Tibial artery (tissue), 4 donors: ENCODE data around the gene SLX9.
A peak's percentile ranks its signal among the peaks of the same experiment; 100 is the strongest.
"Not testable (repeated sequence)": the region's sequence is repeated elsewhere in the genome, so short reads cannot be mapped to it uniquely, and the experiment has no call there.

Experiments
- DNase-seq, 2 donors: peaks; one replicate each; pipeline ENCODE4 v3.0.0-alpha.2; 2019
- H3K27ac ChIP-seq, 2 donors: fragments of 200-600 bp; sonication (generic) in 1 of 2; 1 replicate in 1 of 2; 2 replicates in 1 of 2; pipeline ENCODE4 v1.5.1; 2018 to 2019; ENCODE audit warnings: mild to moderate bottlenecking in 1 of 2
- H3K27me3 ChIP-seq, 2 donors: fragments of 200-600 bp; sonication (generic) in 1 of 2; one replicate each; pipeline versions ENCODE4 v1.5.1 to v1.6.0; 2016 to 2019
- H3K36me3 ChIP-seq, 3 donors: fragments of 200-600 bp; sonication (generic) in 2 of 3; one replicate each; pipeline ENCODE4 v1.5.1; 2016 to 2019; ENCODE audit warnings: mild to moderate bottlenecking in 2 of 3
- H3K4me1 ChIP-seq, 4 donors: fragments of 200-600 bp; sonication (generic) in 2 of 4; 1 replicate in 3 of 4; 2 replicates in 1 of 4; pipeline ENCODE4 v1.5.1; 2016 to 2019
- H3K4me3 ChIP-seq, 2 donors: fragments of 200-600 bp; sonication (generic) in 1 of 2; 1 replicate in 1 of 2; 2 replicates in 1 of 2; pipeline ENCODE4 v1.5.1; 2018 to 2019; ENCODE audit warnings: mild to moderate bottlenecking in 2 of 2
- H3K9me3 ChIP-seq, 3 donors: fragments of 200-600 bp; sonication (generic) in 1 of 3; one replicate each; pipeline ENCODE4 v1.5.1; 2016 to 2019
- intact Hi-C: fragments of 100-400 bp; cut with DNase I; formaldehyde crosslinking; loops from one replicate; pipeline ENCODE4 v1.15.0; 2023; ENCODE audit warnings: low total_unique reads
- TF ChIP-seq, protein P1 (sequence below), 2 experiments: fragments of 200-600 bp in 1 of 2; fragments of 450-650 bp in 1 of 2; IDR thresholded peaks; one replicate each; pipeline ENCODE4 v1.5.1; 2017 to 2019; ENCODE audit warnings: antibody characterized with exemption in 2 of 2, mild to moderate bottlenecking in 1 of 2, moderate library complexity in 1 of 2

Gene SLX9

DNA sequence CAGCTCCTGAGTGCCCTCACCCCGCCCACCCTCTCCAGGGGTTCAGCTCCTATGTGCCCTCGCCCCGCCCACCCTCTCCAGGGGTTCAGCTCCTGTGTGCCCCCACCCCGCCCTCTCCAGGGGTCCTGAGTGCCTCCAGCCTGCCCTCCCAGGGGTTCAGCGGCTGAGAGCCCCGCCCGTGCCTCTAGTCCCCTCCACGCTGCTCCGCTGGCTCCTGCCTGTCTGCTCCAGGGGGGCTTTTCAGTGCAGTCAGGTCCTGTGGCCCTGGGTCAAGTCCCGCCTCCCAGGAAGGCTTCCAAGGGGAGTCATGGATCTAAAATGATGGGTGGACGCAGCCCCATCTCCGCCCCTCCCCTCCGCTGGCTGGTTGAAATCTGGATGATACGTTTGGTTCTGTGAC lies 33.8 kb downstream of the SLX9 start:
- Histone ChIP-seq H3K4me3 (peak overlapping the region in 1 of 2 donors; percentile 18), H3K36me3 (peaks cover 26 to 72% (median 32%) of the 10 kb centered on the region in 3 donors), H3K27me3 (no peaks in the 10 kb centered on the region), H3K4me1 (peaks cover 0 to 91% (median 54%) of the 10 kb centered on the region in 4 donors), H3K9me3 (no peaks in the 10 kb centered on the region), H3K27ac (peak overlapping the region; percentile 93 to 96)
- intact Hi-C loops: loop anchor here (5.0 kb wide), 1 partner anchor 64 kb away; no protein-coding TSS in a partner anchor
- DNase-seq: peak in 1 of 2 donors; percentile 88
- TF ChIP-seq, protein P1, sequence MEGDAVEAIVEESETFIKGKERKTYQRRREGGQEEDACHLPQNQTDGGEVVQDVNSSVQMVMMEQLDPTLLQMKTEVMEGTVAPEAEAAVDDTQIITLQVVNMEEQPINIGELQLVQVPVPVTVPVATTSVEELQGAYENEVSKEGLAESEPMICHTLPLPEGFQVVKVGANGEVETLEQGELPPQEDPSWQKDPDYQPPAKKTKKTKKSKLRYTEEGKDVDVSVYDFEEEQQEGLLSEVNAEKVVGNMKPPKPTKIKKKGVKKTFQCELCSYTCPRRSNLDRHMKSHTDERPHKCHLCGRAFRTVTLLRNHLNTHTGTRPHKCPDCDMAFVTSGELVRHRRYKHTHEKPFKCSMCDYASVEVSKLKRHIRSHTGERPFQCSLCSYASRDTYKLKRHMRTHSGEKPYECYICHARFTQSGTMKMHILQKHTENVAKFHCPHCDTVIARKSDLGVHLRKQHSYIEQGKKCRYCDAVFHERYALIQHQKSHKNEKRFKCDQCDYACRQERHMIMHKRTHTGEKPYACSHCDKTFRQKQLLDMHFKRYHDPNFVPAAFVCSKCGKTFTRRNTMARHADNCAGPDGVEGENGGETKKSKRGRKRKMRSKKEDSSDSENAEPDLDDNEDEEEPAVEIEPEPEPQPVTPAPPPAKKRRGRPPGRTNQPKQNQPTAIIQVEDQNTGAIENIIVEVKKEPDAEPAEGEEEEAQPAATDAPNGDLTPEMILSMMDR (IDR thresholded peaks at IDR 0.05): no peak

DNA sequence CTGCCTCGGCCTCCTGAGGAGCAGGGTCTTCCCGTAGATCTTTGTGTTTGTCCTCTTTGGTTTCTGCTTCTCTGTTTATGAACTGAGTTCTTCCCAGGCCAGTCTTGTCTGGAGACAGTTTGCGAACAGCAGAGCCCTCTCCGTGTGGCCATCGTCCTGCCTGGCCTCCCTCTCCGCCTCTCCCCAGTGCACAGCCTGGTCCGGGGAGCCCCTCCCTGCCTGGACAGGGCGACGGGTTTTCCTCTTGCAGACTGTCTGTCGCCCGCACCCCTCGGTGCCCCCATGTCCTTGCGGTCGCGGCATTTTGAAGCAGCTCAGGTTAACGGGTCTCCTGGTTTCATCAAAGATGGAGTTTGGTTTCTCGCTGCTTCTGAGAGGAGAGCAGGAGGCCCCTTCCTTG lies 34.8 kb downstream of the SLX9 start:
- intact Hi-C loops: loop anchor here (5.0 kb wide), 1 partner anchor 63 kb away; no protein-coding TSS in a partner anchor
- H3K9me3 ChIP-seq: no peaks in the 10 kb centered on the region
- DNase-seq: no peak
- peak overlapping the region; percentile 93 to 96 for H3K27ac ChIP-seq
- TF ChIP-seq, protein P1 (IDR thresholded peaks at IDR 0.05): no peak
- H3K4me1 ChIP-seq: peaks cover 0 to 88% (median 53%) of the 10 kb centered on the region in 4 donors
- peak overlapping the region in 1 of 2 donors; percentile 18 for H3K4me3 ChIP-seq
- H3K27me3 ChIP-seq: no peaks in the 10 kb centered on the region
- peaks cover 26 to 65% (median 38%) of the 10 kb centered on the region in 3 donors for H3K36me3 ChIP-seq

DNA sequence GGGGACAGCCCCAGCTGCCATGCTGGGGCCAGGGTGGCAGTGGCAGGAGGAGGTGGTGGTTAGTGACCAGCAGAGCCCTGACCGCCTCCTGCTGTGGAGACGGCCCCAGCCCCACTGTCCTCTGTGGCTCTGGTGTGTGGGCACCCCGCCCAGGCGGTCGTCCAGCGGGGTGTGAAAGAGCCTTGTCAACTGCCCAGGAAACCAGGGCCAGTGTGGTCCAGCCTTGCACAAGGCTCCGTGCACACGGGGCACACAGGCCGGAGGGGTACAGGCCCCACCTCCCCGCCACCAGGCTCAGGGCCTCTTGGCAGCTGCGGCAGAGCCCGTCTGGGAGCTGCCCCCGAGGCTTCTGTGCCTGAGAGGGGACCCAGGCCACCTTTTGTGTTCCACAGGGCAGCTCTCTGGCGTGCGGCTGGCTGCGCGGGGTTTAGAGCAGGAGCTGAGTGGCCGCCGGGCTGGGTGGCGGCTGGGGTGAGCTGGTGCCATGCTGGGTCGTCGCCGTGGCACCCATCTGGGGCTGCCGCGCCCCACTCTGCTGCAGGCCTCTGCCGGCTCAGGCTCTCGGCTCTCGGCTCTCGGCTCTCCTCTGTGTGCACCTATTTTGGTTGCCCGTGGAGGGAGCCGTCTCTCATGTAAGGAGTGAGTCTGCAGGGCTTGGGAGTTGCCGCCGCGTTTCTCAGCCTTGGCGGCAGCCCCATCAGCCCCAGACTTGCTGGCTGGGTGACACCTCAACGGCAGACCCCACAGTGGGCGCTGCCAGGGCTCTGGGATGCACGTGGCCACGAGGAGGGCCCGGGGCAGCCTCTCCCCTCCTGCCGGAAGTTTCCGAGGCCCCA lies 36.1 kb downstream of the SLX9 start:
- Histone ChIP-seq H3K36me3 (peaks cover 26 to 54% (median 38%) of the 10 kb centered on the region in 3 donors), H3K4me1 (peaks cover 0 to 88% (median 51%) of the 10 kb centered on the region in 4 donors), H3K4me3 (no peak overlapping the region), H3K9me3 (no peaks in the 10 kb centered on the region), H3K27ac (peak overlapping the region; percentile 93 to 96), H3K27me3 (no peaks in the 10 kb centered on the region)
- TF ChIP-seq, protein P1 (IDR thresholded peaks at IDR 0.05): no peak
- intact Hi-C loops: no loop called here
- no peak for DNase-seq

DNA sequence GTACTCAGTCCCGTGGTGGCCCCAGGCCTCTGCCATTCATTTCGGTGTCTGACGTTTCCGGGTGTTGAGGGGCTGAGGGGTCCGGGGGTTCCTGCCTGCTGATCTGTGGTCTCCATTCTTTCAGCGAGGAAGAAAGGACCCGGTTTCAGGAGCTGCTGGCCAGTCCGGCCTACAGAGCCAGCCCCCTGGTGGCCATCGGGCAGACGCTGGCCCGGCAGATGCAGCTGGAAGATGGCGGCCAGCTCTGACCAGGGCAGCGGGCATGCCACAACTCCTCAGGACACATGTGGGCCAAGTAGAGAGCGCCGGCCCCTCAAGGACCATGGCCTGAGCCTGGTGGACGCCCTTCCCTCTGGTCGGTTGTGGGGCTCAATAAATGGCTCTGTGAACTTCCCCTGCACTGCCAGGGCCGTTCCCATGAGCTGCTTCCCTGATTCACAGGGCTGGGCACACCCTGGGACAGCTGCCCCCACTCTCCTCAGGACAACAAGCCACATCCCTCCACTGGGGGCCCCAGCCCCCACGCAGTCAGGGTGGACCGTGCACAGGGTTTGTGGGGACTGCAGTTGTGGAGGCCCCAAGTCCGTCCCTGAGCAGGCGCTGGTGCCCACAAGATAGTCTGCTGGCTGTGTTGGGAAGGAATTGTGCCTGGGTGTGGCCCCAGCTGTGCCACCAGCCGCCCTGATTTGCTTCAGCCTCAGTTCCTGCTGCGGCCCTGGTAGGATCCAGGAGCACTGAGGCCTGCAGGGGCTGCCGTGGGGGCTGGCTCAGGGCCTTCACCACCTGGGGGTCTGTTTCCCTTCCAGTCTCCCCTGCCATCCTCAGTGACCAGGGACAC lies 36.9 kb downstream of the SLX9 start:
- intact Hi-C loops, H3K9me3 ChIP-seq, H3K4me3 ChIP-seq, DNase-seq, H3K27me3 ChIP-seq: not testable (repeated sequence)
- Histone ChIP-seq H3K36me3 (peaks cover 26 to 51% (median 38%) of the 10 kb centered on the region in 3 donors), H3K27ac (peak overlapping the region; percentile 93 to 96), H3K4me1 (peaks cover 0 to 84% (median 45%) of the 10 kb centered on the region in 4 donors)
- TF ChIP-seq, protein P1 (IDR thresholded peaks at IDR 0.05): peak in 1 of 2 experiments; percentile 15

DNA sequence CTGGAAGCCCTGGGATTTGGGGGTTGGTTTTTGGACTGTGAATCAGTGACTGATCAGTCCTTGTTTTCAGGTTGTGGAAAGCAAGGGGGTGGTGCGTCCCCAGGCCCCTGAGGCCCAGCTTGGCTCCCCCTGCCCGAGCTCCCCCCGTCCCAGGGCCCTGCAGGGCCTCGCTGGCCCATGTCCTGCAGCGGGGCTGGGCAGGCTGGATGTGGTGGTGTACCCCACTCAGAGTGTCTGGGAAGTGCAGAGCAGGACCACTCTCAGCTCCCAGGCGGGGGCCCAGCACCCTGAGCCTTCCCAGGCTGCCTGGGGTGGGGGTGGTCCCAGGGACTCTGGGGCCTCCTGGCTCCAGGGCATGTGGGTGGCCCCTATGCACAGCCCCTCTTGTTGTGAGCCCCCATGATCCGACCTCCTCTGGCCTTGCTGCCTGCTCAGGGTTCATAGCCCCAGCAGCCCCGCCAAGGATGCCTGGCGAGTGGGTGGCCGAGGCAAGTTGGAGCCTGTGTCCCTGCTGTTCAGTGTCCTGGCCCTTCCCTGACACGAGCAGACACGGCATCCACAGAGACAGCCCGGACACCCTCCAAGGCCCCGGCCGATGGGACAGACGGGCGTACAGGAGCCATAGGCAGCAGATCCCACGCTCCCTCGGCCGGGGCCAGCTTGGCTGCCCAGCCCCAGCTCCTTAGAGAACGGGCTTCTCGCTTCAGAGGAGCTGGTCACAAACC lies 37.9 kb downstream of the SLX9 start:
- Histone ChIP-seq H3K27me3 (no peaks in the 10 kb centered on the region), H3K27ac (peak overlapping the region; percentile 93 to 96), H3K36me3 (peaks cover 26 to 51% (median 38%) of the 10 kb centered on the region in 3 donors), H3K9me3 (no peaks in the 10 kb centered on the region), H3K4me3 (no peak overlapping the region), H3K4me1 (peaks cover 0 to 80% (median 43%) of the 10 kb centered on the region in 4 donors)
- intact Hi-C loops: no loop called here
- TF ChIP-seq, protein P1 (IDR thresholded peaks at IDR 0.05): no peak
- no peak for DNase-seq
